Measurements from ENCODE around the gene CBX7. TPM values are rescaled to one million over a fixed set of nuclear protein-coding genes. Genes with fewer than 3 reads are reported as not detected.
A peak's percentile ranks its signal among the peaks of the same experiment; 100 is the strongest.

Gene CBX7
- 3.7 and 4.2 TPM in 2 replicates for total RNA-seq (2021)
- long read RNA-seq, partial matches to known transcripts, result 0 of 3 reads
- long read RNA-seq, other reads (novel, unspliced or antisense), result 2 of 3 reads

- H3K27ac Mint-ChIP-seq, result no peak within 1 kb of the TSS
- no CpG with 5 or more reads among the region's 98 CpGs for WGBS (ENCODE audit: extremely low coverage, insufficient read length, low lambda C conversion rate)
- H3K27me3 Mint-ChIP-seq (ENCODE audit: low read depth), result peaks cover 34% of the 10 kb centered on the region
Measured at GRCh38 chr22:39152511-39153219, at the start of gene CBX7. Gene CBX7 (minus strand): TSS chr22:39152680. CDS start chr22:39152444, 236 bp downstream.

More at GRCh38 chr22:39152511-39153219, at the start of gene CBX7:
- Histone ChIP-seq H3K4me2 (ENCODE audit: insufficient read depth, insufficient read length, low read length) (peak within 1 kb of the TSS; percentile 44), H2AFZ (ENCODE audit: low read length) (no peak within 1 kb of the TSS), H3K14ac (ENCODE audit: insufficient read depth, low read length) (peak within 1 kb of the TSS; percentile 76), H4K91ac (ENCODE audit: insufficient read length, low read depth, low read length) (no peak within 1 kb of the TSS), H2BK12ac (ENCODE audit: insufficient read length, low read depth, low read length) (no peak within 1 kb of the TSS), H3K4ac (ENCODE audit: low read depth, low read length) (no peak within 1 kb of the TSS), H3K9ac (ENCODE audit: extremely low read depth, insufficient read length, low read length) (peak within 1 kb of the TSS; percentile 42), H4K20me1 (ENCODE audit: control insufficient read depth, insufficient read depth, insufficient read length) (no peaks in the 10 kb centered on the region), H2BK5ac (ENCODE audit: insufficient read length, low read length) (no peak within 1 kb of the TSS), H3K23me2 (ENCODE audit: insufficient read length, low read depth, low read length, poor library complexity, severe bottlenecking) (peaks cover 6% of the 10 kb centered on the region), H4K5ac (ENCODE audit: insufficient read length, low read depth, low read length) (no peak within 1 kb of the TSS), H2BK120ac (ENCODE audit: low read depth, low read length, poor library complexity, severe bottlenecking) (no peak within 1 kb of the TSS), H3K79me1 (ENCODE audit: insufficient read depth, low read depth, low read length, poor library complexity, severe bottlenecking) (no peaks in the 10 kb centered on the region), H3K27me3 (ENCODE audit: insufficient read depth, low read length) (peaks cover 5% of the 10 kb centered on the region; the same call in 1 of the 2 replicates), H3K18ac (ENCODE audit: insufficient read length, low read depth, low read length) (peak within 1 kb of the TSS; percentile 41), H3K56ac (ENCODE audit: insufficient read length, low read depth, low read length) (no peak within 1 kb of the TSS), H2BK15ac (ENCODE audit: low read depth, low read length) (no peak within 1 kb of the TSS; the same call in 1 of the 2 replicates), H3K4me1 (ENCODE audit: insufficient read depth, low read length) (no peaks in the 10 kb centered on the region), H3K27ac (ENCODE audit: insufficient read length, low read depth, low read length) (no peak within 1 kb of the TSS), H4K8ac (replicated peaks; ENCODE audit: insufficient read length, low read depth, low read length) (no peak within 1 kb of the TSS), H3K79me2 (ENCODE audit: insufficient read depth, low read length) (no peaks in the 10 kb centered on the region), H2AK5ac (ENCODE audit: insufficient read length, low read length) (no peak within 1 kb of the TSS), H3K9me3 (ENCODE audit: control insufficient read depth, low read depth, low read length) (no peaks in the 10 kb centered on the region), H3T11ph (ENCODE audit: low read length) (no peak within 1 kb of the TSS), H3K23ac (ENCODE audit: insufficient read length, low read depth, low read length) (no peak within 1 kb of the TSS), H2BK20ac (ENCODE audit: low read depth, low read length, poor library complexity, severe bottlenecking) (no peak within 1 kb of the TSS)
- peak; percentile 86 for DNase-seq
- H3K36me3 Mint-ChIP-seq (ENCODE audit: insufficient read depth in 1 of 3, low read depth in 3 of 3), result no peaks in the 10 kb centered on the region
- peaks cover 14 to 37% of the 10 kb centered on the region in 2 experiments for H3K4me1 Mint-ChIP-seq
- H3K9me3 Mint-ChIP-seq, result 0 out of 5 replicates have a peak, but pooled peaks cover 0 to 3% of the 10 kb centered on the region in 2 experiments
- H3K4me3 Mint-ChIP-seq, result peak within 1 kb of the TSS; percentile 70 to 84
- TF ChIP-seq CTCF (conservative IDR thresholded peaks at IDR 0.05), result no peak

All from H9 (cell line).